Dermis microvascular lymphatic vessel endothelial cell (primary cell): ENCODE measurements around the gene RRP7A. TPM values are rescaled to one million over a fixed set of nuclear protein-coding genes. Genes with fewer than 3 reads are reported as not detected.
A peak's percentile ranks its signal among the peaks of the same experiment; 100 is the strongest.
"Not testable (repeated sequence)": the region's sequence is repeated elsewhere in the genome, so short reads cannot be mapped to it uniquely, and the experiment has no call there.

Experiments used
- DNase-seq, 2 donors: peaks; one replicate each; pipeline versions ENCODE4 v3.0.0 to v3.0.0-alpha.2; 2010; ENCODE audit warnings: low read depth in 2 of 2
- total RNA-seq: library from RNA; depleted of rRNA; stranded (reverse); fragments of >200 nt; gene quantifications from 2 replicates; pipeline ENCODE4 v1.2.1, GENCODE V29; 2014

Gene RRP7A
- total RNA-seq, 1 donor from 2014 or later = 30.7 TPM

GRCh38 chr22:42536166-42536565 lies 16.6 kb upstream of the RRP7A start:
- no peak for DNase-seq

- DNase-seq = not testable (repeated sequence)
Observed at GRCh38 chr22:42535082-42535731, 15.6 kb upstream of the RRP7A start.

GRCh38 chr22:42533638-42533977 lies 14.0 kb upstream of the RRP7A start:
- no peak for DNase-seq

- not testable (repeated sequence) for DNase-seq
Observed at GRCh38 chr22:42531401-42532084, 11.9 kb upstream of the RRP7A start.

GRCh38 chr22:42529435-42529834 lies 9.8 kb upstream of the RRP7A start:
- not testable (repeated sequence) for DNase-seq

GRCh38 chr22:42528591-42529307 lies 9.2 kb upstream of the RRP7A start:
- DNase-seq = no peak

GRCh38 chr22:42522546-42522945 lies 3.0 kb upstream of the RRP7A start:
- DNase-seq = no peak

GRCh38 chr22:42521228-42521546 lies 1.6 kb upstream of the RRP7A start:
- no peak for DNase-seq

GRCh38 chr22:42518638-42519524 lies 715 bp downstream of the RRP7A start:
- not testable (repeated sequence) for DNase-seq

GRCh38 chr22:42517103-42517502 lies 2.5 kb downstream of the RRP7A start:
- not testable (repeated sequence) for DNase-seq

- DNase-seq = no peak
Observed at GRCh38 chr22:42515896-42516295, 3.7 kb downstream of the RRP7A start.

GRCh38 chr22:42515304-42515703 lies 4.3 kb downstream of the RRP7A start:
- not testable (repeated sequence) for DNase-seq

GRCh38 chr22:42514331-42514730 lies 5.3 kb downstream of the RRP7A start:
- not testable (repeated sequence) for DNase-seq

- peak in 1 of 2 donors; percentile 69 for DNase-seq
Observed at GRCh38 chr22:42512273-42512990, 7.2 kb downstream of the RRP7A start.

- no peak for DNase-seq
Observed at GRCh38 chr22:42511401-42511891, 8.2 kb downstream of the RRP7A start.

GRCh38 chr22:42509548-42509947 lies 10.0 kb downstream of the RRP7A start:
- no peak for DNase-seq

GRCh38 chr22:42508975-42509364 lies 10.6 kb downstream of the RRP7A start:
- DNase-seq = not testable (repeated sequence)

- DNase-seq = not testable (repeated sequence)
Observed at GRCh38 chr22:42508327-42508974, 11.1 kb downstream of the RRP7A start.

- no peak for DNase-seq
Observed at GRCh38 chr22:42500836-42501179, 18.8 kb downstream of the RRP7A start.

- DNase-seq = peak; percentile 33 to 67
Observed at GRCh38 chr22:42500161-42500835, 19.3 kb downstream of the RRP7A start.
